HG02798 (cell line): ENCODE measurements around the gene LAIR1.
"Not testable (repeated sequence)": the region's sequence is repeated elsewhere in the genome, so short reads cannot be mapped to it uniquely, and the experiment has no call there.

Source experiments
- ATAC-seq: cut with Tn5 transposase; IDR thresholded peaks from one replicate; pipeline ENCODE4 v1.9.1; 2021; ENCODE audit warnings: mild to moderate bottlenecking; ENCODE audit not compliant: unreplicated experiment, poor library complexity

Gene LAIR1

GRCh38 chr19:54322295-54322694, 42.4 kb downstream of the LAIR1 start:
- ATAC-seq = not testable (repeated sequence)

- no peak for ATAC-seq
These were observed 44.6 kb downstream of the LAIR1 start for GRCh38 chr19:54319892-54320670.

- ATAC-seq = no peak
These were observed 45.7 kb downstream of the LAIR1 start for GRCh38 chr19:54319049-54319448.

DNA sequence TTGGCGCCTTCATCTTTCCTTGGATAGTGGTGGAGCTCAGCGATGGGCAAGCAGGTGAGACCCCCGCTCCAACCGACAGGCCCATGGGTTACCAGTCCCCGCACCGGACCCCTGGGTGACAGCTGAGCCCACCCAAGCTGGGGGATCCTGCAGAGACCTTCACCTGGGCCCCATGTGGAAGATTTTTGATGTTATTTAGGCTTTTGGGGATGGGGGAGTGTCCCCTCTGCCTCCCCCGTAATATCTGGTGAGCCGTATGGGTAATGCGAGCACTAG, 46.8 kb downstream of the LAIR1 start:
- ATAC-seq = no peak

GRCh38 chr19:54317108-54317964, 47.4 kb downstream of the LAIR1 start:
- ATAC-seq = no peak

GRCh38 chr19:54316746-54317107, 48.0 kb downstream of the LAIR1 start:
- ATAC-seq = no peak

GRCh38 chr19:54315956-54316355, 48.8 kb downstream of the LAIR1 start:
- ATAC-seq = no peak

DNA sequence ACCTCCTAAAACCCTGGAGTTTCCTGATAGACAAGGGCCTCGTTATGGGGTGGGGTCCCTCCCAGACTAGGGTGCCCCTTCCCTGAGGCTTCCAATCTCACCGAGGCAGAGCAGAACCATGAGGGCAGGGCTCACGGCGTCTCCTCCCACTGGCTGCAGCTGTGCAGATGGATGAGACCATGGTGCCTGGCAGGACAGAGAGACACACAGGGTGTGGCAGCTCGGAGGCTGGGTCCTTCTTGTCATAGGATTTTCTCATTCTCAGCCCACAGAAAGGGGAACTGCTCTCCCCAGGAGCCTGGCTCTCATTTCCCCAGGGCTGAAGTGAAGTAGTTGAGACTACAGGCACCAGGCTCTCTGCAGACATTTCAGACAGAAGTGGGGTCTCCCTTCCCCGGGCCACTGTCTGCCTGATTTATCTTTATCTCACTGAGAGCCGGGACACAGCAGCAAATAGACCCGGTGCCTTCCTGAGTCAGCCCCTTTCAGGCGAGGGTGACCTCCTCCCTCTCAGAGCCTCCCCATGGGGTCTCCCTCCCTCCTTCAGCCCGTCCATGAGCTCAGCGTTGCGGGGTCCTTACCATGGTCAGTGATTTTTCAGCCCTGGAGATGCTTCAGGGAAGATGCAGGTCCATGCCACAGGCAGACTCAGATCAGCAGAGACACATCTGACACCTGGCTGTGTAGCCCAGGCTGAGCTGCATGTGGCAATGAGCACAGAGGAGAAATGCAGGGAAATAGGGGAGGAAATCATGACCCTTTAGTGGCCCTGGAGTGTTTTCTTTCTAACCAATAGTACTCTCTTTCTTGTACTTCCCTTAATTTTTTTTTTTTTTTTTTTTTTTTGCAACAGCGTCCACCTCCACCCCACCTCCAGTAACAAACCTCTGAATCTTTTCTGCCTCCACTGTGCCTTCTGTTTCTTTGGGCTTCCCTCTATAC, 52.0 kb downstream of the LAIR1 start, which contains the start of gene LILRA5:
Gene LILRA5 (minus strand): TSS at position 731 of the 942 bp plus-strand sequence. CDS start 147 bp downstream, at position 584.
- no peak for ATAC-seq

- no peak for ATAC-seq
These were observed 52.7 kb downstream of the LAIR1 start for GRCh38 chr19:54312011-54312410.

DNA sequence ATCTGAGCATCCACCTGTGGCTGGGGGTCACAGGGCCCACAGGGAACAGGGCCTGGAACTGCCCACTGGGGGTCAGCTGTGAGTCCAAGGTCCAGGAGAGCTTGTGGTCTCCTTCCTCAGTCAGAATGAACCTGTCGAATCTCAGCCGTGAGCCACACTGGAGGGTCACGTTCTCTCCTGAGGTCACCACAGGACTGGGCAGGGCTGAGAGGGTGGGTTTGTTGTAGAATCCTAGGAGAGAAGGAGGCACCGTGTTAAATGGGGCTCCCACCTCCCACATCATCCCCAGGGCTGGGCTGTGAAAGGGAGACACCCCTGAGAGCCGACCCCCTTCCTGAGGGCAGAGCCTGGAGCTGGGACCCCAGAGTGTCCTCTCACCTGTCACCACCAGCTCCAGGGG, 53.2 kb downstream of the LAIR1 start:
- no peak for ATAC-seq

- no peak for ATAC-seq
These were observed 54.2 kb downstream of the LAIR1 start for GRCh38 chr19:54310543-54310942.

GRCh38 chr19:54309811-54310210, 54.9 kb downstream of the LAIR1 start:
- ATAC-seq = no peak

GRCh38 chr19:54307389-54308020, 57.2 kb downstream of the LAIR1 start:
- no peak for ATAC-seq

- no peak for ATAC-seq
These were observed 59.6 kb downstream of the LAIR1 start for GRCh38 chr19:54305141-54305540.

- no peak for ATAC-seq
These were observed 62.5 kb downstream of the LAIR1 start for GRCh38 chr19:54302257-54302656.
